Measurements from ENCODE around the gene EFHD1.
A peak's percentile ranks its signal among the peaks of the same experiment; 100 is the strongest.
"Not testable (repeated sequence)": the region's sequence is repeated elsewhere in the genome, so short reads cannot be mapped to it uniquely, and the experiment has no call there.

The EFHD1 gene

DNA sequence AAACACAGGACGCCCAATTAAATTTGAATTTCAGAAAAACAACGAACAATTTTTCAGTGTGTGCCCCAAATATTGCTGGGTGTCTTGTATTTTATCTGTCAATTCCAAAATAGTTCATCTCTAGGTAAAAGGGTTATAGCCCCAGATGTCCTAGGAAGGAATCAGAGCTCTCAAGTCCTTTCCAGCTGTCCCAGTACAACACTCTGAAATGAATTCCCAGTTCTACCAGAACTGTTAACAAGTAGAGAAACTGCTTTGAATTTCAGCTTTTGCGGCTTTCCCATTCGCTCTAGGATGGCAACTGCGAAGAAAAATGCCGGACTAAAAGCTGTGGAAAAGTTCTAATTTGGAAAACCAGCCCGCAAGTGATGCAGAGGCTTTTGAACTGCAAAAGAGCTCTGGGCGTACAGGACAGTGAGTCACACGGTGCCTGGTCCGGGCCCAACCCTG, 63.2 kb downstream of the EFHD1 start:
- DNase-seq (ENCODE audit: low read depth) = no peak

DNA sequence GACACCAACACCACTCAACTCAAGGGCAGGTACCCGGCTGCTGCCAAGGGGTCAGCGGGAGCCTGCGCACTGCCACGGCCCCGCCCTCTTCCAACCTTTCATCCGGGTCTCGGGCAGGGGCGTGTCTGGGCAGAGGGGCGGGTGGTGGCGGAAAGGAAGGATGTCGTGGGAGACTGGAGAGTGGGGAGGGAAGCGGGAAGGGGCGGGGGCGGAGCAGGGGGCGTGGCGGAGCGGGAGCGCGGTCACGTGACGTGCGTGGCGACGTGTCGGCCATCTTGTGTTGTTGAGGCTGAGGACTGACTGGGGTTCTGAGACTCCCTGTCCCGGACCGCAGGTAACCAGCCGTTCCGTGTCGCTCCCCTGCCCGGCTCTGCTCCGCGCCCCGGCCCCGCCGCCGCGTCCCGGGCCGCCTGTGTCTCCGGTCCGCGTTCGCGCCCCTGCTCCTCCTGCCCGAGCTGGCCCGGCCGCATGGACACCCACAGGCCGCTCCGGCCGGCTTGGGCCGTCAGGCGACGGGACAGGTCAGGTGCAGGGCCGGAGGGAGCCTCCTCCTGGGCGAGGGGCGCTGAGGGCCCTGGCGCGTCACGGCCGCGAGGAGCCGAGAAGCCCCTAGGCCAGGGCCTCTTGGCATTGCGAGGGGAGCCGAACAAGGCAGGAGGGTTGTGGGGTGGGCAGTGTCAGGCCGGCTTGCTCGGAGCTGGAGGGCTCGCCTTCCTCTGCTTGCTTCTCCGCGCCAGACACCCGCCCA, 63.8 kb downstream of the EFHD1 start, which contains the start of gene GIGYF2:
GIGYF2 (plus strand) TSS at position 273 of the 748 bp plus-strand sequence. CDS start 37,867 bp downstream, outside the sequence.
- peak; percentile 91 for DNase-seq (ENCODE audit: low read depth)

DNA sequence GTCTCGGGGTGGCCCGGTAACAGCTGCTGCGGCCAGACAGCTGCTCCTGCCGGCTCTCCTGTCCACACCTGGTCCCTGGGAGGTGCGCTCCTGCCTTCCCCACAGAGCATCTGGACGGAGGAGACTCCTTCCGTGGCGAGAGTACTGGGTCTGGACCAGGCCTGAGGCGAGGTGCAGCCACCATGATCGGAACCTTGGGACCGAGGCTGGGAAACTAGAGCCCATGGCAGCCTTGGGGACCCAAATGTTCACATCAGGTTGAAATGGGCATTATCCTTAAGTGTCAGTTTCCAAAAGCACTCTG, 64.4 kb downstream of the EFHD1 start:
- DNase-seq (ENCODE audit: low read depth) = no peak

DNA sequence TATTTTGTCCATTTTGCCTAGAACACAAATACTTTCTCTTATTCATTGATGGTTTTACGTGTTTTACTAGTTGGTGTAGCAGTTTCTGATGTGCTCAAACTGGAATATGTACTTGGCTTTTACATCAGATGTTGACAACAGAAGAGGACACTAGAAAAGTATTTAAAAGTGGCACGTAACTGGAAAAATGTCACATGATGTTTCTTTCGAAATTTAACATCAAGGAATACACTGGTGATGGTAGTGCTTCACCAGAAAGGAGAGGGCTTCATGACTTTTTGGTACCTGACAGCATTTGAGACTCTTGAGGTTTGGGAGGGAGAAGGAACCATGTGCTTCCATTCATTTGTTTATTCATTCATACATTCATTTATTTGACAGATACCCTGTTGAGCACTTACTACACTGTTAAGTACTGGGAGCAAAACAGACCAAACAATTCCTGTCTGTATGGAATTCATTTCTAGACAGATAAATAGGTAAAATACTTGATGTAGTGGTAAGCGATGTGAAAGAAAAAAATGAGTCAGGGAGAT, 65.2 kb downstream of the EFHD1 start:
- DNase-seq (ENCODE audit: low read depth) = no peak

DNA sequence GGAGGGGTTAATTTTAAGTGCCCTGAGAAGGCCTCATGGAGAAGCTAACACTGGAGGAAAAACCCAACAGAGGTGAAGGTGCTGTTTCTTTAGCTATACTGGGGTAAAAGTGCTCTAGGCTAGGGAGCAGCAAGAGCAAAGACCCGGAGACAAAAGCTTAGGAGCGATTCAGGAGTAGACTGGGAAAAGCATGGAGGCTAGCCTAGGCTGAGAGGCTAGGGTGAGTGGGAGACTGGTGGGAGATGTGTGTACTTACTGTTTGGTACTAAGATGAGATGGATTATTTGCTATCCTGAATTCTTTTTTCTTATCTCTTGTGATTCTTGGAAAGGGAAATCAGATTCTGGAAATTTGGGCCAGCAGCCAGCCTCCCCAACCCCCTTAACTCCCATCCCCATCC, 65.7 kb downstream of the EFHD1 start:
- no peak for DNase-seq (ENCODE audit: low read depth)

DNA sequence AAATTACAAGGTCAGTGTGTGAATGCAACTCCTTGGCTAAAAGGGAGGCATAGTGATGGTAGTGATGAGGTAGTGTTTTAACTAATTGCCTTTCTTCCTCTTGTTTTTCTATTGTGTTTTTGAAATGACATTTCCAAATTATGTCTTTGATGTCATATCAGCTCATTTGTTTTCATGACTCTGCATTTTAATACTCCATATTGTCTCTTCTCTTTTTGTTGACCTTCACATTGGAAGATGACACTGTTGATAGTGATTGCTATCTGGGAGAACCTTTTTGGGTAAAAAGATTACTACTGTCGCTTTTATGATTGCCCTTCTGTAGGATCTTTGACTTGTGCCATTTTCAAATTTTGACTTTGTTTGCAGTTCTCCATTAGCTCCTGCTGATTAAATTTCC, 66.8 kb downstream of the EFHD1 start:
- no peak for DNase-seq (ENCODE audit: low read depth)

DNA sequence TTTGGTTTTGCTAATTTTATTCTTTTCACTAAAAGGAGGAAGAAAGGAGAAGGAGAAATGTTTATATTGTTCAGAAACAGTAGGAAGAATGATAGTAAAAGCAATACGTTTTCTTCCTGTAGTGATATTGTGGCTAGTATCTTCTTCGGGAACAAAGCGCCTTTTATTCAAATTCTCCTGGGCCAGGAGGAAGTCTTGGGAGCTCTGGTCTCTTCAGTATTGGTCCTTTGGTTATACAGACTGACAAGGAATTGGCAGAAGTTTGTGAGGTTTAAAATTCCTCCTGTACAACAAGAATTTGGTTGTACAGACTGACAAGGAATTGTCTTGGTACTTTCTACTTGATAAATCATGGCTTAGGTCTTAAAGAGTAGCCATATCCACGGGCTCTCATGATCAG, 73.7 kb downstream of the EFHD1 start:
- DNase-seq (ENCODE audit: low read depth) = no peak

DNA sequence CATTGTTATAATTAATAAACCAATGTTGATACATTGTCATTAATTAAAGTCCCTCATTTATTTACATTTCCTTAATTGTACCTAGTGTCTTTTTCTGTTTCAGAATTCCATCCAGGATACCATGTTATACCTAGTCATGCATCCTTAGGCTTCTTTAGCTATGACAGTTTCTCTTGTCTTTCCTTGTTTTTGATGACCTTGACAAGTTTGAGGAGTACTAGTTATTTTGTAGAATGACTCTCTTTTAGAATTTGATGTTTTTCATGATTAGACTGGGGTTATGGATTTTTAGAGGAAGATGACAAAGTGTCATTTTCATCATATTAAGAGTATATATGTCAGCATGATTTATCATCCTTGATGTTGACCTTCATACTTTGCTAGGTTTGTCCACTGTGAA, 80.1 kb downstream of the EFHD1 start:
- DNase-seq (ENCODE audit: low read depth) = no peak

DNA sequence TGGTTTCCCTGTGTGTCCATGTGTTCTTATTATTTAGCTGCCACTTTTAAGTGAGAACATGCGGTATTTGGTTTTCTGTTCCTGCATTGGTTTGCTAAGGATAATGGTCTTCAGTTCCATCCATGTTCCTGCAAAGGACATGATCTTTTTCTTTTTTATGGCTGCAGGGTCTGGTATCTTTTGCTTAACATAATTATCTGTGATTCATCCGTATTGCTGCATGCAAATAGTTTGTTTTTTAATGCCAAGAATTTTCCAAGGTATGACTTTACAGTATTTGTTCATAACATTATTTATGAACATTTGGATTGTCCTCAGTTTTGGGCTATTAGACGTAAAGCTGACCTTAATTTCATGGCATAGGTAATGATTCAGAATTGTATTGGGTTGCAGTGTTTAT, 81.6 kb downstream of the EFHD1 start:
- no peak for DNase-seq (ENCODE audit: low read depth)

DNA sequence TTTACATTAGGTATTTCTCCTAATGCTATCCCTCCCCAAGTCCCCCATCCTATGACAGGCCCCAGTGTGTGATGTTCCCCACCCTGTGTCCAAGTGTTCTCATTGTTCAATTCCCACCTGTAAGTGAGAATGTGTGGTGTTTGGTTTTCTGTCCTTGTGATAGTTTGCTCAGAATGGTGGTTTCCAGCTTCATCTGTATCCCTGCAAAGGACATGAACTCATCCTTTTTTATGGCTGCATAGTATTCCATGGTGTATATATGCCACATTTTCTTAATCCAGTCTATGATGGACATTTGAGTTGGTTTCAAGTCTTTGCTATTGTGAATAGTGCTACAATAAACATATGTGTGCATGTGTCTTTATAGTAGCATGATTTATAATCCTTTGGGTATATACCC, 86.7 kb downstream of the EFHD1 start:
- not testable (repeated sequence) for DNase-seq (ENCODE audit: low read depth)

DNA sequence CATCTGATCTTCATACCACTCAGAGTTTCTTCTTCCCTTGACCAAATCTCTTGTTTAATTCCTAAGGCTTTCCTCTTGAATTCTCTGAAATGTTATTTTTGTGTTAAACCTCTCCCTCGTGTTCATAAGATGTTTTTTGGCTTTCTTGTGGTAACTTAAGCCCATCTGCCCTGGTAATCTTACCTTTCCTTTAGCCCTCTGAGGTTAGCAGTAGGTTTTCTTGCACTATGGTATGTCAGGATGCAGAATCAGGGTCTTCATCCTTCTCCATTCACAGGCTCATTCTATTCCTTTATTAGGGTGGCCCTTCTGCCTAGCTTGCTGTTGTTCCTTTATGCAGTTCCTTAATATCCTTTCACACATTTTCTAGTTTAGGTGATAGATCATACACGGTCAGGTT, 87.9 kb downstream of the EFHD1 start:
- DNase-seq (ENCODE audit: low read depth) = no peak

DNA sequence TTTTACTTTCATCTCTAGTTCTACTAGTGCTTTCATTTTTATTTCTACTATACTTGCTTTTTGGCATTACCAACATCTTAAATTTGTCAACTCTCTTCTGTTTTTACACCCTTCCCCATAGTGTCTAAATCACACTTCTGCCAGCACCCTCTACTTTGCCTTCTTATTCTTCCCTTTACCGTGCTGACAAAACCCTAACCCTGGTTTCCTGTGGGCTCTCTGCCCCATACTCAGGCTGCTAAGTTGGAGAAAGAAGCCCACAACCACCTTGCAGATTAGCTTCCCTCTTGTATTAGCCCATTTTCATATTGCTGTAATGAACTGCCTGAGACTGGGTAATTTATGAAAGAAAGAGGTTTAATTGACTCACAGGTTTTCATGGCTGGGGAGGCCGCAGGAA, 88.5 kb downstream of the EFHD1 start:
- DNase-seq (ENCODE audit: low read depth) = no peak

DNA sequence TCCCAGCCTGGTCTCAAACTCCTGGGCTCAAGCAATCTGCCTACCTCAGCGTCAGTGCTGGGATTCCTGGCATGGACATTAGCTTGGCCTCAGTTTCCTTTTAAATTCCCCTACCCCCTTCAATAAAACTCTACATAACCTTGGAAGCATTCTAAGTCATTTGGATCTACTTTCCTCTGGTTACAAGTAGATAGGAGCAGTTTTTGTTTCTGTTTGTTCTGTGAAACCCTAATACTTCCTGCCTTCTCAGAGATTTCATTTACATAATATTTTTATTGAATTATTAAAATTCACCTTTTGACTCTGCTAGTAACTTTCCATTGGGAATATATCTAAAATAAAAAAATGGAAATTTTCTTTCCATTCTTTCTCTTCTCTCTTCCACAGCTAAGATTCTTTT, 89.6 kb downstream of the EFHD1 start:
- no peak for DNase-seq (ENCODE audit: low read depth)

DNA sequence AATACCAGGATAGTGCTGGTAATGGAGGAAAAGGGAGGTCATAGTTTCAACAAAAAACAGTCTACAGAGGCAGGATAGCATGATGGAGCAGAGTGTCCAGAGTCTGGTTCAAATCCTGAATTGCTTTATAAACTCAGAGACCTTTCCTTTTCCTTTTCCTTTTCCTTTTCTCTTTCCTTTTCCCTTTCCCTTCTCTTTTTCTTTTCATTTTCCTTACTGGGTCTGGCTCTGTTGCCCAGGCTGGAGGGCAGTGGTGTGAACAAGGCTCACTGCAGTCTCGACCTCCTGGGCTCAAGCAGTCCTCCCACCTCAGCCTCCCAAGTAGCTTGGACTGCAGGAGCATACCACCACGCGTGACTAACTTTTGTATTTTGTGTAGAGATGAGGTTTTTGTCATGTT, 95.4 kb downstream of the EFHD1 start:
- no peak for DNase-seq (ENCODE audit: low read depth)

DNA sequence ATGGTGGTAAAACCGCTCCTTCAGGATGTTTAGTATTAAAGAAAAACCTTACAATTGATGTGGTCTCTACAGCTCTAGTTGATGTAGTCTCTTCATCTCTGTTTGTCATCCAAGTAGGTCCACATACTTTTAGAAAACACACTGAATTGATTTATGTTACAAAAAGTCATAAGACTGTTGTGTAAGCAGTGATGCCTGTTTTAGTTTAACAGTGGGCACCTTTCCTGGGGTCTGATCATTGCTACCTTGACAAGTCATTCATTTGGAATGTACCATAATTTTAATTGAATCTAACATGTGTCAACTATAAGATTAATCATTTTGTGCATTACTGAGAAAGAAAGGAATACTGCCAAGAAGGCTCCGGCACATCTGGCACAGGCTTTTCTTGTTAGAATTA, 98.1 kb downstream of the EFHD1 start:
- DNase-seq (ENCODE audit: low read depth) = peak; percentile 14
